ENCODE measurements around the gene C6orf58. TPM values are rescaled to one million over a fixed set of nuclear protein-coding genes. Genes with fewer than 3 reads are reported as not detected.

C6orf58 gene
- total RNA-seq, 1 experiment from 2014 or later = not detected

- no peak overlapping the region for H3T11ph ChIP-seq (ENCODE audit: low read length)
- no peak overlapping the region for H3K18ac ChIP-seq (ENCODE audit: insufficient read length, low read depth, low read length)
- no peaks in the 10 kb centered on the region for H3K27me3 ChIP-seq (ENCODE audit: insufficient read depth, low read length)
- no peaks in the 10 kb centered on the region for H3K4me1 ChIP-seq (ENCODE audit: insufficient read depth, low read length)
- no peak overlapping the region for H3K56ac ChIP-seq (ENCODE audit: insufficient read length, low read depth, low read length)
- Mint-ChIP-seq H3K27ac (no peak overlapping the region), H3K4me3 (no peak overlapping the region), H3K9me3 (no peaks in the 10 kb centered on the region), H3K27me3 (ENCODE audit: low read depth) (peaks cover 5% of the 10 kb centered on the region; the same call in 1 of the 2 replicates), H3K4me1 (no peaks in the 10 kb centered on the region; a peak in 1 of 4 replicates), H3K36me3 (ENCODE audit: insufficient read depth in 1 of 3, low read depth in 3 of 3) (no peaks in the 10 kb centered on the region)
- H3K27ac ChIP-seq (ENCODE audit: insufficient read length, low read depth, low read length) = no peak overlapping the region
- H3K23ac ChIP-seq (ENCODE audit: insufficient read length, low read depth, low read length) = no peak overlapping the region
- H2AK5ac ChIP-seq (ENCODE audit: insufficient read length, low read length) = no peak overlapping the region
- no peaks in the 10 kb centered on the region for H3K79me1 ChIP-seq (ENCODE audit: insufficient read depth, low read depth, low read length, poor library complexity, severe bottlenecking)
- no peaks in the 10 kb centered on the region for H4K20me1 ChIP-seq (ENCODE audit: control insufficient read depth, insufficient read depth, insufficient read length)
- H4K8ac ChIP-seq (replicated peaks; ENCODE audit: insufficient read length, low read depth, low read length) = no peak overlapping the region
- H4K91ac ChIP-seq (ENCODE audit: insufficient read length, low read depth, low read length) = no peak overlapping the region
- no CpG with 5 or more reads among the region's 5 CpGs for whole genome bisulfite sequencing (ENCODE audit: extremely low coverage, insufficient read length, low lambda C conversion rate)
- no peak overlapping the region for H3K4ac ChIP-seq (ENCODE audit: low read depth, low read length)
- no peak for TF ChIP-seq CTCF (conservative IDR thresholded peaks at IDR 0.05)
- no peak for DNase-seq
- no peak overlapping the region for H2BK5ac ChIP-seq (ENCODE audit: insufficient read length, low read length)
- no peak overlapping the region for H4K5ac ChIP-seq (ENCODE audit: insufficient read length, low read depth, low read length)
- no peak overlapping the region for H3K14ac ChIP-seq (ENCODE audit: insufficient read depth, low read length)
- no peaks in the 10 kb centered on the region for H3K9me3 ChIP-seq (ENCODE audit: control insufficient read depth, low read depth, low read length)
- H3K23me2 ChIP-seq (ENCODE audit: insufficient read length, low read depth, low read length, poor library complexity, severe bottlenecking) = no peaks in the 10 kb centered on the region
- no peak overlapping the region for H2BK120ac ChIP-seq (ENCODE audit: low read depth, low read length, poor library complexity, severe bottlenecking)
- no peak overlapping the region for H2BK15ac ChIP-seq (ENCODE audit: low read depth, low read length)
- H3K9ac ChIP-seq (ENCODE audit: extremely low read depth, insufficient read length, low read length) = no peak overlapping the region
- no peak overlapping the region for H2AFZ ChIP-seq (ENCODE audit: low read length)
- no peak overlapping the region for H2BK20ac ChIP-seq (ENCODE audit: low read depth, low read length, poor library complexity, severe bottlenecking)
- no peak overlapping the region for H3K4me2 ChIP-seq (ENCODE audit: insufficient read depth, insufficient read length, low read length)
- no peaks in the 10 kb centered on the region for H3K79me2 ChIP-seq (ENCODE audit: insufficient read depth, low read length)
- H2BK12ac ChIP-seq (ENCODE audit: insufficient read length, low read depth, low read length) = no peak overlapping the region
These were observed 60.9 kb downstream of the C6orf58 start for GRCh38 chr6:127637830-127638409.

Other genes with a start within 250 kb of the C6orf58 start
- 47.8 and 49.8 TPM in 2 replicates for gene ECHDC1, start 233.6 kb upstream of the C6orf58 start, total RNA-seq (2021)
- gene KIAA0408, start 117.8 kb upstream of the C6orf58 start, total RNA-seq (2021) = 3.1 and 4.7 TPM in 2 replicates

All from H9 (cell line).